H9 (cell line): ENCODE measurements around the gene FSTL4. TPM values are rescaled to one million over a fixed set of nuclear protein-coding genes. Genes with fewer than 3 reads are reported as not detected.

ENCODE experiments used
- DNase-seq: peaks from one replicate; pipeline ENCODE4 v3.0.0-alpha.2; 2017
- H2AFZ ChIP-seq: one replicate; pipeline ENCODE4 v1.6.1; 2013; ENCODE audit warnings: mild to moderate bottlenecking, low read length, control low read depth, moderate library complexity
- H2AK5ac ChIP-seq: 2 replicates; pipeline ENCODE4 v1.6.1; 2013; ENCODE audit warnings: low read length, control low read depth, mixed read lengths; ENCODE audit not compliant: insufficient read length
- H2BK120ac ChIP-seq: one replicate; pipeline ENCODE4 v1.6.1; 2013; ENCODE audit warnings: low read depth, mild to moderate bottlenecking, low read length, control low read depth, inconsistent platforms; ENCODE audit not compliant: poor library complexity, severe bottlenecking
- H2BK12ac ChIP-seq: 2 replicates; pipeline ENCODE4 v1.6.1; 2013; ENCODE audit warnings: low read length, control low read depth, mixed read lengths, low read depth; ENCODE audit not compliant: insufficient read length
- H2BK15ac ChIP-seq: 2 replicates; pipeline ENCODE4 v1.6.1; 2013; ENCODE audit warnings: low read depth, low read length, control low read depth
- H2BK20ac ChIP-seq: one replicate; pipeline ENCODE4 v1.6.1; 2013; ENCODE audit warnings: low read depth, mild to moderate bottlenecking, low read length, control low read depth, inconsistent platforms; ENCODE audit not compliant: poor library complexity, severe bottlenecking
- H2BK5ac ChIP-seq: 2 replicates; pipeline ENCODE4 v1.6.1; 2013; ENCODE audit warnings: low read length, control low read depth, mixed read lengths; ENCODE audit not compliant: insufficient read length
- H3K14ac ChIP-seq: 2 replicates; pipeline ENCODE4 v1.6.1; 2013; ENCODE audit warnings: low read length, control low read depth; ENCODE audit not compliant: insufficient read depth
- H3K18ac ChIP-seq: 2 replicates; pipeline ENCODE4 v1.6.1; 2013; ENCODE audit warnings: low read depth, mild to moderate bottlenecking, mixed read lengths, low read length, control low read depth; ENCODE audit not compliant: insufficient read length
- H3K23ac ChIP-seq: 2 replicates; pipeline ENCODE4 v1.6.1; 2013; ENCODE audit warnings: low read length, control low read depth, mixed read lengths, low read depth; ENCODE audit not compliant: insufficient read length
- H3K23me2 ChIP-seq: 2 replicates; pipeline ENCODE4 v1.6.1; 2013; ENCODE audit warnings: low read depth, mild to moderate bottlenecking, mixed read lengths, low read length, control low read depth; ENCODE audit not compliant: insufficient read length, poor library complexity, severe bottlenecking
- H3K27ac ChIP-seq: 2 replicates; pipeline ENCODE4 v1.5.1; 2013; ENCODE audit warnings: low read length, control low read depth, mixed read lengths, low read depth; ENCODE audit not compliant: insufficient read length
- H3K27me3 ChIP-seq: 2 replicates; pipeline ENCODE4 v1.6.1; 2013; ENCODE audit warnings: low read length, control low read depth, inconsistent platforms; ENCODE audit not compliant: insufficient read depth
- H3K4ac ChIP-seq: 2 replicates; pipeline ENCODE4 v1.6.1; 2013; ENCODE audit warnings: low read depth, mild to moderate bottlenecking, control low read depth, inconsistent platforms, low read length, moderate library complexity
- H3K4me1 ChIP-seq: 2 replicates; pipeline ENCODE4 v1.6.1; 2013; ENCODE audit warnings: low read length, control low read depth, inconsistent platforms; ENCODE audit not compliant: insufficient read depth
- H3K4me2 ChIP-seq: 2 replicates; pipeline ENCODE4 v1.6.1; 2013; ENCODE audit warnings: low read length, control low read depth, mixed read lengths; ENCODE audit not compliant: insufficient read length, insufficient read depth
- H3K56ac ChIP-seq: 2 replicates; pipeline ENCODE4 v1.6.1; 2013; ENCODE audit warnings: low read depth, mild to moderate bottlenecking, mixed read lengths, low read length, control low read depth; ENCODE audit not compliant: insufficient read length
- H3K79me1 ChIP-seq: 2 replicates; pipeline ENCODE4 v1.6.1; 2013; ENCODE audit warnings: low read depth, mild to moderate bottlenecking, moderate library complexity, low read length, control low read depth, inconsistent platforms; ENCODE audit not compliant: insufficient read depth, poor library complexity, severe bottlenecking
- H3K79me2 ChIP-seq: 2 replicates; pipeline ENCODE4 v1.6.1; 2013; ENCODE audit warnings: low read length, control low read depth, inconsistent platforms; ENCODE audit not compliant: insufficient read depth
- H3K9ac ChIP-seq: 2 replicates; pipeline ENCODE4 v1.6.1; 2013; ENCODE audit warnings: low read length, control low read depth, mixed read lengths; ENCODE audit not compliant: insufficient read length; ENCODE audit errors: extremely low read depth
- H3K9me3 ChIP-seq: one replicate; pipeline ENCODE4 v1.6.1; 2013; ENCODE audit warnings: low read depth, low read length, inconsistent platforms; ENCODE audit not compliant: control insufficient read depth
- H3T11ph ChIP-seq: one replicate; pipeline ENCODE4 v1.6.1; 2013; ENCODE audit warnings: mild to moderate bottlenecking, low read length, control low read depth, inconsistent platforms
- H4K20me1 ChIP-seq: one replicate; pipeline ENCODE4 v1.6.1; 2013; ENCODE audit not compliant: control insufficient read depth, insufficient read length, insufficient read depth
- H4K5ac ChIP-seq: 2 replicates; pipeline ENCODE4 v1.6.1; 2013; ENCODE audit warnings: low read depth, mild to moderate bottlenecking, mixed read lengths, low read length, control low read depth; ENCODE audit not compliant: insufficient read length
- H4K8ac ChIP-seq: replicated peaks from 2 replicates; pipeline ENCODE4 v1.6.1; 2013; ENCODE audit warnings: low read length, control low read depth, mixed read lengths, low read depth; ENCODE audit not compliant: insufficient read length
- H4K91ac ChIP-seq: 2 replicates; pipeline ENCODE4 v1.6.1; 2013; ENCODE audit warnings: low read depth, mild to moderate bottlenecking, moderate library complexity, mixed read lengths, low read length, control low read depth; ENCODE audit not compliant: insufficient read length
- H3K27ac Mint-ChIP-seq, 3 experiments: 2 replicates in 2 of 3; 3 replicates in 1 of 3; pipeline ENCODE4 v1.8.0; 2020 to 2021; ENCODE audit warnings: mixed read lengths in 3 of 3, mild to moderate bottlenecking in 1 of 3, moderate library complexity in 1 of 3
- H3K27me3 Mint-ChIP-seq: 2 replicates; pipeline ENCODE4 v1.8.0; 2021; ENCODE audit warnings: low read depth, mild to moderate bottlenecking, moderate library complexity, mixed read lengths
- H3K36me3 Mint-ChIP-seq, 3 experiments: 2 replicates in 2 of 3; 3 replicates in 1 of 3; pipeline ENCODE4 v1.8.0; 2020 to 2021; ENCODE audit warnings: low read depth in 3 of 3, mixed read lengths in 3 of 3; ENCODE audit not compliant: insufficient read depth in 1 of 3
- H3K4me1 Mint-ChIP-seq, 2 experiments: 2 replicates each; pipeline ENCODE4 v1.8.0; 2020; ENCODE audit warnings: mixed read lengths in 2 of 2
- H3K4me3 Mint-ChIP-seq, 2 experiments: 2 replicates in 1 of 2; 3 replicates in 1 of 2; pipeline ENCODE4 v1.8.0; 2020 to 2021; ENCODE audit warnings: mild to moderate bottlenecking in 2 of 2, mixed read lengths in 2 of 2, moderate library complexity in 1 of 2
- H3K9me3 Mint-ChIP-seq, 2 experiments: 2 replicates in 1 of 2; 3 replicates in 1 of 2; pipeline ENCODE4 v1.8.0; 2020; ENCODE audit warnings: mild to moderate bottlenecking in 2 of 2, mixed read lengths in 2 of 2, moderate library complexity in 1 of 2
- CTCF ChIP-seq: fragments of 200-600 bp; sonication (generic); conservative IDR thresholded peaks from 3 replicates; pipeline ENCODE4 v1.8.0; 2021; ENCODE audit warnings: antibody characterized with exemption, mild to moderate bottlenecking
- WGBS: extraction: QIAGEN DNeasy Blood & Tissue Kit; methylation state at CpG from one replicate; pipeline ENCODE4 v1.1.7; 2013; ENCODE audit warnings: missing lambda C conversion rate, low lambda C conversion rate, mixed read lengths; ENCODE audit not compliant: insufficient read length; ENCODE audit errors: extremely low coverage; 5-methylcytosine and 5-hydroxymethylcytosine counted together
- total RNA-seq: library from RNA; stranded (reverse); gene quantifications from 2 replicates; pipeline ENCODE4 v1.2.1, GENCODE V29; 2021

FSTL4 gene
- total RNA-seq, 1 experiment from 2014 or later, result 5.7 TPM

GRCh38 chr5:133381041-133381440, 231.3 kb downstream of the FSTL4 start:
- DNase-seq, result no peak
- H3K56ac ChIP-seq, result no peak overlapping the region
- H3K27ac ChIP-seq, result no peak overlapping the region
- H3K27me3 ChIP-seq, result no peaks in the 10 kb centered on the region
- H3K4me2 ChIP-seq, result no peak overlapping the region
- H2BK120ac ChIP-seq, result no peak overlapping the region
- H3K23me2 ChIP-seq, result no peaks in the 10 kb centered on the region
- H3K14ac ChIP-seq, result no peak overlapping the region
- no peak overlapping the region for H2BK5ac ChIP-seq
- no peaks in the 10 kb centered on the region for H4K20me1 ChIP-seq
- H3K79me2 ChIP-seq, result no peaks in the 10 kb centered on the region
- peaks cover 5% of the 10 kb centered on the region; the same call in 1 of the 2 replicates for H3K4me1 ChIP-seq
- H2BK12ac ChIP-seq, result no peak overlapping the region
- no peak overlapping the region for H3T11ph ChIP-seq
- no peak overlapping the region for H3K4ac ChIP-seq
- no peaks in the 10 kb centered on the region for H3K79me1 ChIP-seq
- H3K9me3 ChIP-seq, result no peaks in the 10 kb centered on the region
- H3K23ac ChIP-seq, result no peak overlapping the region
- no peak overlapping the region for H2AFZ ChIP-seq
- H4K5ac ChIP-seq, result no peak overlapping the region
- Mint-ChIP-seq H3K27ac (no peak overlapping the region), H3K36me3 (peaks cover 3 to 17% (median 13%) of the 10 kb centered on the region in 3 experiments), H3K27me3 (peaks cover 5% of the 10 kb centered on the region), H3K4me1 (peaks cover 19 to 26% of the 10 kb centered on the region in 2 experiments), H3K9me3 (peaks cover 23 to 31% of the 10 kb centered on the region in 2 experiments), H3K4me3 (no peak overlapping the region)
- no peak overlapping the region for H2BK15ac ChIP-seq
- no peak overlapping the region for H4K91ac ChIP-seq
- H4K8ac ChIP-seq, result no peak overlapping the region
- H3K18ac ChIP-seq, result no peak overlapping the region
- no peak overlapping the region for H2BK20ac ChIP-seq
- WGBS, result no CpG with 5 or more reads among the region's 3 CpGs
- H2AK5ac ChIP-seq, result no peak overlapping the region
- TF ChIP-seq CTCF, result no peak
- H3K9ac ChIP-seq, result no peak overlapping the region
